ENCODE data around the gene ARID5B.

The ARID5B gene

DNA sequence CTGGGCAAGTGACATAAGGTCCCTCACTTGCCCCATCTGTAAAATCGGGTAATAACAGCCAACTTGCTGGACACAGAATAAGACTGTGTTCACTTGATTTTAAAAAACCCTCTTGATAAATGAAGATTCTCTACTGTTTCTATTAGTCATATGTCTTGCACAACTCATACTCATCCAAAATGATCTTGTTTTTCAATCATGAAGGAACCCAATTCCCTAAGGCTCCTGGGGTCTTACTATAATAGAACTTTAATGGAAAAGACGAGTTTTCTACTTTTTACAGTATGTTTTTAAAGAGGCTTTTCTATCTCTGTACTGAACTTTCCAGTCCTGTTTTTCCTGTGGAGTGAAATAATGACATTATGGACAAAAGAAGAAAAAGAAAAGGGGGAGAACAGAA, 103.8 kb downstream of the ARID5B start:
- in situ Hi-C loops (cut with HindIII; ENCODE audit: low sequenced_read_pairs): loop anchor here (5.0 kb wide), 1 partner anchor 68 kb away; no protein-coding TSS in a partner anchor
- no peak for DNase-seq (ENCODE audit: low read depth)
- no peak for TF ChIP-seq CTCF (IDR thresholded peaks at IDR 0.05; ENCODE audit: low read depth, low read length, missing control alignments)
- no peak overlapping the region for H3K4me3 ChIP-seq (ENCODE audit: low read depth, low read length)

- H3K4me3 ChIP-seq (ENCODE audit: low read depth, low read length): no peak overlapping the region
- in situ Hi-C loops (cut with HindIII; ENCODE audit: low sequenced_read_pairs): loop anchor here (5.0 kb wide), 1 partner anchor 68 kb away; no protein-coding TSS in a partner anchor
- no peak for TF ChIP-seq CTCF (IDR thresholded peaks at IDR 0.05; ENCODE audit: low read depth, low read length, missing control alignments)
- no peak for DNase-seq (ENCODE audit: low read depth)
Observed at GRCh38 chr10:62005687-62006086, 104.2 kb downstream of the ARID5B start.

DNA sequence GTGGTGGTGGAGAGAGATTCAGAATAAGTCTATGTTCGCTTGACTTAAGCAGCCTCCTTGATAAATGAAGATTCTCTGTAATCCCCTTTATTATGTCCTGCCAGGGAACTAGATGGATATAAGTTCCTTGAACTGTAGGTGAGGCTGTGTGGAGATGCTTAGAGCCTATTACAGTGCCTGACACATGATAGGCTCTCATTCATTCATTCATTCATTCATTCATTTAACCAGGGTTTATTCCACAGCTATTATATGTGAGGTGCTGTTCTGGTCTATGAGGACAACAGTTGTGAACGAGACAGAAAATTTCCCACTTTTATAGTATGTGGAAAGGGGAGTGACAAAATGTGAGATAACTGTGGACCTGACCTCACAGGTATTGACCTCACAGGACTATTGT, 105.6 kb downstream of the ARID5B start:
- in situ Hi-C loops (cut with HindIII; ENCODE audit: low sequenced_read_pairs): loop anchor here (5.0 kb wide), 1 partner anchor 70 kb away; no protein-coding TSS in a partner anchor
- no peak overlapping the region for H3K4me3 ChIP-seq (ENCODE audit: low read depth, low read length)
- no peak for TF ChIP-seq CTCF (IDR thresholded peaks at IDR 0.05; ENCODE audit: low read depth, low read length, missing control alignments)
- no peak for DNase-seq (ENCODE audit: low read depth)

- TF ChIP-seq CTCF (IDR thresholded peaks at IDR 0.05; ENCODE audit: low read depth, low read length, missing control alignments): no peak
- DNase-seq (ENCODE audit: low read depth): no peak
- in situ Hi-C loops (cut with HindIII; ENCODE audit: low sequenced_read_pairs): loop anchor here (5.0 kb wide), 1 partner anchor 71 kb away; no protein-coding TSS in a partner anchor
- H3K4me3 ChIP-seq (ENCODE audit: low read depth, low read length): no peak overlapping the region
Observed at GRCh38 chr10:62008196-62008595, 106.7 kb downstream of the ARID5B start.

DNA sequence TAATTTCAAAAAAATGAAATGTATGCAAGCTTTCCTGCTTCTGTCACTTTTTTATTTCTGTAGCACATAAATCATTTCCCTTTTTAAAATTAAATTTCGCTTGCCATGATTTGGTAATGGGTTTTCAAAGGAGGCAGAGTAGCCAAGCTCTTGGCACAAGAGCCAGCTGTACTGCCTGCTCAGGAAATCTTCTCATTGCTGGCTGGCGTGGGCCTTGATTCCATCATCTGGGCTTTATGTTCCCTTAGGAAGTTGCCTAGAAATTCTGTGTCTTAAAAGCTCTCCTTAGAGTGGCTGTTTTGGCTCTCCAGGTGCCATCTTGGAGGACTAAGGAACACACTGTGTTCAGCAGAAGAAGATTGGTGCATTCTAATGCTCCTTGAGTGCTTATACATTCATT, 107.4 kb downstream of the ARID5B start:
- no peak overlapping the region for H3K4me3 ChIP-seq (ENCODE audit: low read depth, low read length)
- in situ Hi-C loops (cut with HindIII; ENCODE audit: low sequenced_read_pairs): loop anchor here (5.0 kb wide), 1 partner anchor 72 kb away; no protein-coding TSS in a partner anchor
- TF ChIP-seq CTCF (IDR thresholded peaks at IDR 0.05; ENCODE audit: low read depth, low read length, missing control alignments): no peak
- DNase-seq (ENCODE audit: low read depth): no peak

DNA sequence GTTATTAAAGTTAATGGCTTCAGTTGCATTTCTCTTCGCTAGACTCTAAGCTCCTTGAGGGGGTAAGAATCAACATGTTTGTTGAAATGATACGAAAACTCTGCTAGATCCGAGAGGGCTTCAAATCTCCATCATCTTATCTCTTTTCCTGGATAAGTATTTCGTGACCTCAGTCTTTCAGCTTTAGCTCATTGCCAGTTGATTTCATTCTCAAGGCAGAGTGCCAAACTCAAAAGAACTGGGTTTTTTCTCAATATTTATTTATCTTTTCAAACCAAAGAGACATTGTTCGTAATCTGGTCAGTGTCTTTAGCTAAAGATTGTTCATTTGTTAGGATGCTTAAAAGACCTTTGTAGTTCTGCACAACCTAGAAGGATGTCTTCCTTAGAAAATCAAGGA, 108.9 kb downstream of the ARID5B start:
- no peak overlapping the region for H3K4me3 ChIP-seq (ENCODE audit: low read depth, low read length)
- no peak for DNase-seq (ENCODE audit: low read depth)
- TF ChIP-seq CTCF (IDR thresholded peaks at IDR 0.05; ENCODE audit: low read depth, low read length, missing control alignments): no peak
- in situ Hi-C loops (cut with HindIII; ENCODE audit: low sequenced_read_pairs): no loop called here

Data from astrocyte of the cerebellum (primary cell).